Urinary bladder (tissue), 4 donors: Measurements from ENCODE around the gene KIF16B. TPM values are rescaled to one million over a fixed set of nuclear protein-coding genes. Genes with fewer than 3 reads are reported as not detected.

ENCODE experiments used
- DNase-seq: peaks from one replicate; pipeline ENCODE4 v3.0.0-alpha.2; 2015; ENCODE audit errors: extremely low spot score
- H3K27ac ChIP-seq: one replicate; pipeline ENCODE4 v1.5.1; 2013; ENCODE audit warnings: low read depth, mild to moderate bottlenecking, moderate library complexity
- H3K36me3 ChIP-seq: one replicate; pipeline ENCODE4 v1.6.1; 2013; ENCODE audit warnings: mild to moderate bottlenecking, moderate library complexity; ENCODE audit not compliant: insufficient read depth
- H3K4me1 ChIP-seq: one replicate; pipeline ENCODE4 v1.6.1; 2013; ENCODE audit warnings: mild to moderate bottlenecking, moderate library complexity; ENCODE audit not compliant: insufficient read depth
- H3K4me3 ChIP-seq: one replicate; pipeline ENCODE4 v1.5.1; 2013; ENCODE audit warnings: low read depth, low read length
- WGBS: extraction: QIAGEN DNeasy Blood & Tissue Kit; methylation state at CpG from one replicate; pipeline ENCODE4 v1.1.7; 2013; 5-methylcytosine and 5-hydroxymethylcytosine counted together
- polyA plus RNA-seq: library from polyadenylated mRNA; stranded (reverse); fragments of 200-250 nt; gene quantifications from one replicate; pipeline ENCODE4 v1.2.3, GENCODE V29; 2013
- total RNA-seq: library from RNA; depleted of rRNA; stranded (reverse); fragments of >200 nt; gene quantifications from one replicate; pipeline ENCODE4 v1.2.3, GENCODE V29; 2014
- donor health status: healthy with polysubstance abuse.
- donor health status: healthy.

KIF16B gene
- total and polyA plus RNA-seq, 2 donors = 9.8 to 23.6 TPM

DNA sequence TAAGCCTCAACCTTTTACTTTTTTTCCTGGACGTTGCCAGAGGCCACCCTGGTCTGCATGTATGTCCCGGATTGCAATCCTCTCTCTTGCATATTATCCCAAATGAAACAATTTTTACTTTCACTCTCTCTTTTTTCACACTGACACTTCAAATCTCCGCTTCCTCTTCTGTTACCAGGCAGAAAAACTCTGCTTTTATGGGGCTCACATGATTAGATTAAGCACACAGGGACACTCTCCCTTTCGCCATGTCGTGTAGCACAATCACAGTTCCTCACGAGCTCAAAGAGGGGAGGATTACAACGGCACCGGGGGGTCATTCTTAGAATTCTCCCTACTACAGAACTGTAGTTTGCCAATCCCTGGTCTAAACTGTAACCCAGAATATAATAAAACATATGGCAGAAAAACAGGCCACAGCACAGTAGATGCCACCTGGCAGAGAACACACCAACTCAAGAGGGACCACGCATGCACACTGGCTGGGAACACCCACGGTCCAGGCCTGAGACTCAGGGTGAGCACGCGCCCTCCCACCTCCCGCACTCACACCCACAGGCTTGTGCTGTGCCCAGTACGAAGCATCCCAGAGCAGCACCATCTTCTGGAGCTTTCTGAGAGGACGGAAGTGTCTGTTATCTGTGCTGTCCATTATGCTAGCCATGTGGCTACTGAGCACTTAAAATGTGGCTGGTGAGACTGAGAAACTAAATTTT is 288.7 kb downstream of the KIF16B start:
- no peaks in the 10 kb centered on the region for H3K4me1 ChIP-seq
- H3K4me3 ChIP-seq = no peak overlapping the region
- H3K27ac ChIP-seq = no peak overlapping the region
- WGBS = 78% methylated on average over 15 of the region's 15 CpGs
- DNase-seq = no peak
- H3K36me3 ChIP-seq = no peaks in the 10 kb centered on the region

- no peak for DNase-seq
- H3K27ac ChIP-seq = no peak overlapping the region
- no peak overlapping the region for H3K4me3 ChIP-seq
- H3K36me3 ChIP-seq = no peaks in the 10 kb centered on the region
- 96% methylated on average over 5 of the region's 5 CpGs for WGBS
- H3K4me1 ChIP-seq = no peaks in the 10 kb centered on the region
Observed at GRCh38 chr20:16283978-16284377, 289.3 kb downstream of the KIF16B start.

DNA sequence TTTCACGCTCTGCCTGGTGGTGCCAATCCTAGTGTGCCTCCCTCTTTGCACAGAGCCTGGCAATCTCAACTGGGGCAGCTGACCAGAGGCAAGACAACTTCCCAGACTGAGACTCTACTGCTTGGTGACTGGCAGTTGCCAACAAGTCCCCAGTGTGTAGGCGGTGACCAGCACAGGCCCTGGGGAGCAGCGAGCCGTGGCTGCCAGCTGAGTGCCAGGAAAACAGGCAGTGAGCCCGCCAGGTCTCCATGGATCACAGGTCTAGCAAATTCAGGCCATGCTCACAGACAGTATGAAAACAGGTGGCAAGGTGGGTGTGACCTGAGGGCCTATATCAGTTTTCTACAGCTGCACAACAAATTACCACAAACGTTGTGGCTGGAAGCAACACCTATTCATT is 289.9 kb downstream of the KIF16B start:
- Histone ChIP-seq H3K27ac (no peak overlapping the region), H3K36me3 (no peaks in the 10 kb centered on the region), H3K4me3 (no peak overlapping the region), H3K4me1 (no peaks in the 10 kb centered on the region)
- 96% methylated on average over 6 of the region's 6 CpGs for WGBS
- DNase-seq = no peak

DNA sequence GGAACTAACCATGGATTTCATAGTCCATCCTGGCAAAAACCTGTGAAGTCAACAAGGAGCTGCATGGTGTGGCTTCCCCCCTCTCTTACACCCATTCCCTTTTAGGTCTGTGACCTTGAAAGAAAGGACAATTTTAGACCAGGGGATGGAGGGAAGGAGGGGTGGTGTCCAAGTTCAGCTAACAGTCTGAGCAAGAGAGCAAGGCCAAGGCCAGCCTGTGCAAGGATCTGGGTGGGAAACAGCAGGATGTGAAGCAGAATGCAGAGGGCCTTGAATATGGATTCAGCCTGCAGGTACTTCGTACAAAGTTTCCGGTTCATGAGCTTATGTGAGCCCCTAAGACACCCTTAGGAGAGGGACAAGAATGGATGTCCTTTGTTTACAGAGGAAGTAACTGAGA is 293.0 kb downstream of the KIF16B start:
- Histone ChIP-seq H3K4me3 (no peak overlapping the region), H3K4me1 (no peaks in the 10 kb centered on the region), H3K36me3 (no peaks in the 10 kb centered on the region), H3K27ac (no peak overlapping the region)
- 96% methylated on average over 2 of the region's 2 CpGs for WGBS
- no peak for DNase-seq

- no peak overlapping the region for H3K4me3 ChIP-seq
- no peak for DNase-seq
- H3K27ac ChIP-seq = no peak overlapping the region
- no peaks in the 10 kb centered on the region for H3K36me3 ChIP-seq
- WGBS = 95% methylated on average over 5 of the region's 5 CpGs
- H3K4me1 ChIP-seq = no peaks in the 10 kb centered on the region
Observed at GRCh38 chr20:16279320-16279719, 293.9 kb downstream of the KIF16B start.

GRCh38 chr20:16273812-16274555 is 299.3 kb downstream of the KIF16B start:
- H3K27ac ChIP-seq = no peak overlapping the region
- WGBS = 75% methylated on average over 4 of the region's 4 CpGs
- no peak for DNase-seq

GRCh38 chr20:16272780-16273360 is 300.4 kb downstream of the KIF16B start:
- DNase-seq = no peak
- Histone ChIP-seq H3K36me3 (no peaks in the 10 kb centered on the region), H3K27ac (no peak overlapping the region), H3K4me1 (no peaks in the 10 kb centered on the region), H3K4me3 (no peak overlapping the region)
- 91% methylated on average over 20 of the region's 20 CpGs for WGBS

More at GRCh38 chr20:16273812-16274555, 299.3 kb downstream of the KIF16B start:
- Histone ChIP-seq H3K4me3 (no peak overlapping the region), H3K36me3 (no peaks in the 10 kb centered on the region), H3K4me1 (no peaks in the 10 kb centered on the region)

- Histone ChIP-seq H3K27ac (no peak overlapping the region), H3K4me1 (no peaks in the 10 kb centered on the region), H3K36me3 (no peaks in the 10 kb centered on the region), H3K4me3 (no peak overlapping the region)
- no peak for DNase-seq
- WGBS = 80% methylated on average over 1 of the region's 1 CpG
Observed at GRCh38 chr20:16271450-16271849, 301.8 kb downstream of the KIF16B start.

DNA sequence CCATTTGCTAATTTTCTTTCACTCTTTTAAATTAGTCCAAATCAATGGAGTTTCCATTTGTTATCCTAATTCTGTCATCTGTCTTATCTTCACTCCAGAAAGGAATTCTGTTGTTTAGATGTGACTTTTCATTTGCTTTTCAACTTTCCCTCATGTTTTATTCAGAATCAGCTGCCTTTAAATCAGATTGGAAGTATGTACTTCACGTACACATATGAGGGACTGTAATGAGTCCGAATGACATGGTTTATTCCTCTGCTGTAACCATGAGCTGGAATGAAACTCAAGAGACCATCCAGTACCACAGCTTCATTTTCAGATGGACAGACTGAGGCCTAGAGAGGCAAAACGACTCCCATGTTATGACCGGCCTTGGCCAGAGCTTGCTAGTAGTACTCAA is 302.3 kb downstream of the KIF16B start:
- WGBS = 89% methylated on average over 4 of the region's 4 CpGs
- no peak overlapping the region for H3K27ac ChIP-seq
- no peaks in the 10 kb centered on the region for H3K4me1 ChIP-seq
- no peak for DNase-seq
- no peak overlapping the region for H3K4me3 ChIP-seq
- H3K36me3 ChIP-seq = no peaks in the 10 kb centered on the region

DNA sequence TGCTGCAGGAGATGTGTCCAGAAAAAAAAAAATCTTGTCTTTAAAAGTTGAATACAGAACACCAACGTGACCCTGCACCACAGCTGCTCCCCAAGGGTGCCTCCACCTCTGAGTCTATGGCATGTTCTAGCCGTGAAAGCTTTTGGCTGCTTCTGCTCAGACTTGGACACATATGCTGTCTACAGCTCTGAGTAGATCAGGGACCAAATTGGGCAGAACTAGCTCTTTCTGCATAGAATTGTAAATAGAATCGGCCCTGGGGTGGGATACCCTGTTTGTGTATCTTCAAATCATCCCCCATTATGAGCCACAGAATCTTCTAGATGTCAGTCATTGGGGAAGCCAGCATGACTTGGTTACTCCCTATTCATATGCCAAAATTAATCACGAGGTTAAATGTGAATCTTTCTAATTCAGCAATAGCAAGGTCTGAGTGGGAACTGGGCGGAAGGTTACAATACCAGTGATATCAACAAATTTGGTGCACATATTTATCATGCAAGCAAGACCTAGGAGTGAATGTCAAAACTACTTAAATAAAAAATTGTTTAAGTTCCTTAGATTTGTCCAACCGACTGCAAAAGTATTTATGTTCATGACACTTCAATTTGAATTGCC is 302.8 kb downstream of the KIF16B start:
- no peaks in the 10 kb centered on the region for H3K36me3 ChIP-seq
- H3K4me1 ChIP-seq = no peaks in the 10 kb centered on the region
- DNase-seq = no peak
- WGBS = 89% methylated on average over 6 of the region's 6 CpGs
- no peak overlapping the region for H3K4me3 ChIP-seq
- no peak overlapping the region for H3K27ac ChIP-seq

GRCh38 chr20:16267526-16267925 is 305.7 kb downstream of the KIF16B start:
- WGBS = 97% methylated on average over 4 of the region's 4 CpGs
- Histone ChIP-seq H3K27ac (no peak overlapping the region), H3K36me3 (no peaks in the 10 kb centered on the region), H3K4me1 (no peaks in the 10 kb centered on the region), H3K4me3 (no peak overlapping the region)
- no peak for DNase-seq

GRCh38 chr20:16265334-16265733 is 307.9 kb downstream of the KIF16B start:
- Histone ChIP-seq H3K4me3 (no peak overlapping the region), H3K27ac (no peak overlapping the region), H3K4me1 (no peaks in the 10 kb centered on the region), H3K36me3 (no peaks in the 10 kb centered on the region)
- DNase-seq = no peak
- 90% methylated on average over 5 of the region's 5 CpGs for WGBS

GRCh38 chr20:16263582-16263981 is 309.7 kb downstream of the KIF16B start:
- 52% methylated on average over 2 of the region's 2 CpGs for WGBS
- H3K4me3 ChIP-seq = no peak overlapping the region
- no peak overlapping the region for H3K27ac ChIP-seq
- H3K36me3 ChIP-seq = no peaks in the 10 kb centered on the region
- no peak for DNase-seq
- H3K4me1 ChIP-seq = no peaks in the 10 kb centered on the region

- 50% methylated on average over 5 of the region's 5 CpGs for WGBS
- H3K36me3 ChIP-seq = no peaks in the 10 kb centered on the region
- no peak for DNase-seq
- no peak overlapping the region for H3K27ac ChIP-seq
- H3K4me1 ChIP-seq = no peaks in the 10 kb centered on the region
- H3K4me3 ChIP-seq = no peak overlapping the region
Observed at GRCh38 chr20:16262594-16262993, 310.7 kb downstream of the KIF16B start.
